WI38 (cell line): Measurements from ENCODE around the gene SLC1A4.

ENCODE experiments used
- H3K4me3 ChIP-seq: 2 replicates; pipeline ENCODE4 v1.5.1; 2011; ENCODE audit warnings: low read depth, mild to moderate bottlenecking, control low read depth, low read length
- CTCF ChIP-seq: IDR thresholded peaks from 2 replicates; pipeline ENCODE4 v1.5.1; 2012; ENCODE audit warnings: low read depth, mild to moderate bottlenecking, control low read depth, low read length

Gene SLC1A4

GRCh38 chr2:65046633-65047407, 57.6 kb downstream of the SLC1A4 start:
- no peak for TF ChIP-seq CTCF
- H3K4me3 ChIP-seq, result no peak overlapping the region

GRCh38 chr2:65049010-65049639, 59.9 kb downstream of the SLC1A4 start:
- H3K4me3 ChIP-seq, result no peak overlapping the region
- TF ChIP-seq CTCF, result no peak

GRCh38 chr2:65050931-65051330, 61.7 kb downstream of the SLC1A4 start:
- H3K4me3 ChIP-seq, result no peak overlapping the region
- TF ChIP-seq CTCF, result no peak

GRCh38 chr2:65053199-65053598, 64.0 kb downstream of the SLC1A4 start:
- no peak for TF ChIP-seq CTCF
- no peak overlapping the region for H3K4me3 ChIP-seq

- no peak for TF ChIP-seq CTCF
- no peak overlapping the region for H3K4me3 ChIP-seq
Observed at GRCh38 chr2:65054749-65055421, 65.7 kb downstream of the SLC1A4 start.

DNA sequence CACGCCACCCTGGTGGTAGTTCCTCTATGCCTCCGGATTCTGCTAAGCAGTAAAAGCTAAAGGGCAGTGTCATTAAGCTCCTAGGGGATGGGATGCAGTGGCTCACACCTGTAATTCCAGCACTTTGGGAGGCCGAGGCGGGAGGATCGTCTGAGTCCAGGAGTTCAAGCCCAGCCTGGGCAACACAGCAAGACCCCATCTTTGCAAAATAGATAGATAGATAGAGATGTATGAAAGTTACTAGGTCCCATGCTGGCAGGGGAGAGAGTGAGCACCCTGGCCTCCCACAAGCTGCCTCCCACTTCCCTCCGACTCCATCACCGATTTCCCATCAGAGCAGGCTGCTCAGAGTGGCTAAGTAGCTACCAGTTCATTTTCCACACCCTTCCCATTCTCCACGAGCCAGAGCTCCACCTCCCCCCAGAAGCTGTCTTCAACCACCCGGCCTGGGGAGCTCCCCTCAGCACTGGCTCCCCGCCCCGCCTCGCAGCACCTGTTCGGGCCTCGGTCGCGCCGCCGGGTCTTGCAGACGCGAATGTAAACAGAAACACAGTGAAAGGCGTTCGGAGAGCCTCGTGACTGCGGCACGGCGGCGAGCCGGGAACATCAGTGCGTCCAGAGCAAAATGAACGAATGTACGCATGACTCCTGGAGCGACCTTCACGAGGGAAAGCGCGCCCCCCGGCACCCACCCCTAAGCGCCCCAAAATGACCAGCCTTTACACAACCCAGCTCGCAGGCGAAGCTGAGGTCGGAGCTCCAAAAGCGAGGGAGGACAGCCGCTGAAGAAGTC, 66.4 kb downstream of the SLC1A4 start:
- TF ChIP-seq CTCF, result no peak
- peak overlapping the region; percentile 76 for H3K4me3 ChIP-seq
